ENCODE data around the gene SEC61G. TPM values are rescaled to one million over a fixed set of nuclear protein-coding genes. Genes with fewer than 3 reads are reported as not detected.

SEC61G gene
- polyA plus RNA-seq, 2 of the 4 experiments (the other 2 are of a cell fraction): 356 to 421 TPM

- no peak for TF ChIP-seq NFE2L2 (conservative IDR thresholded peaks at IDR 0.05; ENCODE audit: low read length)
- TF ChIP-seq PHF8 (IDR thresholded peaks at IDR 0.05; ENCODE audit: borderline replicate concordance, low read depth): no peak
- no peak for TF ChIP-seq CHD2 (IDR thresholded peaks at IDR 0.05; ENCODE audit: low read length, partially characterized antibody)
- TF ChIP-seq MAX (IDR thresholded peaks at IDR 0.05): no peak
- no peak for TF ChIP-seq RAD21 (conservative IDR thresholded peaks at IDR 0.05 in 1 of 2, IDR thresholded peaks at IDR 0.05 in 1 of 2)
- Histone ChIP-seq H3K4me2 (no peak overlapping the region), H3K4me1 (no peaks in the 10 kb centered on the region), H3K27ac (no peak overlapping the region), H3K4me3 (no peak overlapping the region), H3K9me3 (no peaks in the 10 kb centered on the region)
- WGBS (ENCODE audit: missing lambda C conversion rate): 94% methylated on average over 5 of the region's 5 CpGs
- ATAC-seq: no peak
- CTCF ChIA-PET: no interaction called here
- DNase-seq (ENCODE audit: low read depth in 1 of 2, low spot score in 1 of 2): no peak
- FAIRE-seq: no peak
- POLR2A ChIA-PET: no interaction called here
Measured at GRCh38 chr7:54747234-54747633, 11.8 kb downstream of the SEC61G start.

- Histone ChIP-seq H3K9me3 (no peaks in the 10 kb centered on the region), H3K4me1 (no peaks in the 10 kb centered on the region), H3K4me2 (no peak overlapping the region), H3K4me3 (no peak overlapping the region), H3K27ac (no peak overlapping the region)
- no peak for TF ChIP-seq FOSL2 (IDR thresholded peaks at IDR 0.05)
- no peak for TF ChIP-seq FOSL2 (CRISPR knock-in tag; IDR thresholded peaks at IDR 0.05)
- TF ChIP-seq ZC3H11A (IDR thresholded peaks at IDR 0.05): no peak
- TF ChIP-seq EHF (CRISPR knock-in tag; IDR thresholded peaks at IDR 0.05): no peak
- TF ChIP-seq EP300 (IDR thresholded peaks at IDR 0.05): no peak
- TF ChIP-seq ELK1 (IDR thresholded peaks at IDR 0.05; ENCODE audit: low read depth, low read length): no peak
- no peak for TF ChIP-seq SREBF2 (IDR thresholded peaks at IDR 0.05)
- no peak for TF ChIP-seq MAZ (IDR thresholded peaks at IDR 0.05; ENCODE audit: borderline replicate concordance, low read depth, low read length)
- no peak for TF ChIP-seq GATA3 (IDR thresholded peaks at IDR 0.05; ENCODE audit: borderline replicate concordance)
- TF ChIP-seq USF2 (IDR thresholded peaks at IDR 0.05): no peak
- no peak for TF ChIP-seq HMGXB4 (CRISPR knock-in tag; IDR thresholded peaks at IDR 0.05; ENCODE audit: borderline replicate concordance)
- no peak for TF ChIP-seq JUNB (IDR thresholded peaks at IDR 0.05)
- TF ChIP-seq EHMT2 (IDR thresholded peaks at IDR 0.05; ENCODE audit: low read depth): no peak
- no peak for TF ChIP-seq TP53 (CRISPR knock-in tag; IDR thresholded peaks at IDR 0.05)
- no peak for TF ChIP-seq HOXB5 (CRISPR knock-in tag; IDR thresholded peaks at IDR 0.05)
- no peak for TF ChIP-seq SMC3 (IDR thresholded peaks at IDR 0.05)
- no peak for TF ChIP-seq RCOR1 (IDR thresholded peaks at IDR 0.05; ENCODE audit: low read depth, low read length)
- no peak for TF ChIP-seq KDM1A (IDR thresholded peaks at IDR 0.05; ENCODE audit: low read depth)
- no peak for TF ChIP-seq RFX5 (IDR thresholded peaks at IDR 0.05)
- no peak for TF ChIP-seq NPAS2 (CRISPR knock-in tag; IDR thresholded peaks at IDR 0.05; ENCODE audit: borderline replicate concordance)
- no peak for TF ChIP-seq FOXS1 (CRISPR knock-in tag; IDR thresholded peaks at IDR 0.05)
- ATAC-seq: no peak
- ChIA-PET POLR2A (no interaction called here), CTCF (interaction anchor here (1.6 kb wide), 1 partner anchor 511 kb away, joined by 8 read pairs; no protein-coding TSS in a partner anchor)
- no peak for DNase-seq (ENCODE audit: low read depth in 1 of 2, low spot score in 1 of 2)
- WGBS (ENCODE audit: missing lambda C conversion rate): 93% methylated on average over 1 of the region's 1 CpG
- peak; percentile 67 for FAIRE-seq
Measured at GRCh38 chr7:54743580-54743979, 15.4 kb downstream of the SEC61G start.
